Measurements from ENCODE around the gene SART3. TPM values are rescaled to one million over a fixed set of nuclear protein-coding genes. Genes with fewer than 3 reads are reported as not detected.

The SART3 gene
- total RNA-seq, 1 experiment from 2014 or later = 89.4 TPM

GRCh38 chr12:108600702-108601007, 39.7 kb upstream of the SART3 start:
- Histone ChIP-seq H4K8ac (replicated peaks; ENCODE audit: insufficient read length, low read depth, low read length) (no peak overlapping the region), H4K20me1 (ENCODE audit: control insufficient read depth, insufficient read depth, insufficient read length) (no peaks in the 10 kb centered on the region), H3K18ac (ENCODE audit: insufficient read length, low read depth, low read length) (no peak overlapping the region), H3K4me1 (ENCODE audit: insufficient read depth, low read length) (no peaks in the 10 kb centered on the region), H4K91ac (ENCODE audit: insufficient read length, low read depth, low read length) (no peak overlapping the region), H2BK20ac (ENCODE audit: low read depth, low read length, poor library complexity, severe bottlenecking) (no peak overlapping the region), H3K79me2 (ENCODE audit: insufficient read depth, low read length) (no peaks in the 10 kb centered on the region), H3K79me1 (ENCODE audit: insufficient read depth, low read depth, low read length, poor library complexity, severe bottlenecking) (no peaks in the 10 kb centered on the region), H3K4me2 (ENCODE audit: insufficient read depth, insufficient read length, low read length) (no peak overlapping the region), H3K9me3 (ENCODE audit: control insufficient read depth, low read depth, low read length) (no peaks in the 10 kb centered on the region), H3K27me3 (ENCODE audit: insufficient read depth, low read length) (no peaks in the 10 kb centered on the region), H3T11ph (ENCODE audit: low read length) (no peak overlapping the region), H3K23me2 (ENCODE audit: insufficient read length, low read depth, low read length, poor library complexity, severe bottlenecking) (no peaks in the 10 kb centered on the region), H3K56ac (ENCODE audit: insufficient read length, low read depth, low read length) (no peak overlapping the region), H2BK15ac (ENCODE audit: low read depth, low read length) (no peak overlapping the region), H2BK5ac (ENCODE audit: insufficient read length, low read length) (no peak overlapping the region), H3K23ac (ENCODE audit: insufficient read length, low read depth, low read length) (no peak overlapping the region), H4K5ac (ENCODE audit: insufficient read length, low read depth, low read length) (no peak overlapping the region), H3K4ac (ENCODE audit: low read depth, low read length) (no peak overlapping the region), H3K27ac (ENCODE audit: insufficient read length, low read depth, low read length) (no peak overlapping the region), H3K9ac (ENCODE audit: extremely low read depth, insufficient read length, low read length) (no peak overlapping the region), H2BK12ac (ENCODE audit: insufficient read length, low read depth, low read length) (no peak overlapping the region), H2AK5ac (ENCODE audit: insufficient read length, low read length) (no peak overlapping the region), H2AFZ (ENCODE audit: low read length) (no peak overlapping the region), H2BK120ac (ENCODE audit: low read depth, low read length, poor library complexity, severe bottlenecking) (no peak overlapping the region), H3K14ac (ENCODE audit: insufficient read depth, low read length) (no peak overlapping the region)
- Mint-ChIP-seq H3K4me1 (peaks cover 14 to 18% of the 10 kb centered on the region in 2 experiments), H3K4me3 (no peak overlapping the region), H3K9me3 (no peaks in the 10 kb centered on the region; a peak in 1 of 5 replicates), H3K27ac (peak overlapping the region in 1 of 3 experiments; percentile 71; a peak in 2 of 7 replicates), H3K36me3 (ENCODE audit: insufficient read depth in 1 of 3, low read depth in 3 of 3) (no peaks in the 10 kb centered on the region), H3K27me3 (ENCODE audit: low read depth) (peaks cover 2% of the 10 kb centered on the region)
- TF ChIP-seq CTCF (conservative IDR thresholded peaks at IDR 0.05) = no peak
- no CpG with 5 or more reads among the region's 4 CpGs for WGBS (ENCODE audit: extremely low coverage, insufficient read length, low lambda C conversion rate)
- no peak for DNase-seq

Data from H9 (cell line).